HG03354 (cell line): ENCODE results near the gene FOXD3.
"Not testable (repeated sequence)": the region's sequence is repeated elsewhere in the genome, so short reads cannot be mapped to it uniquely, and the experiment has no call there.

Experiments
- ATAC-seq: cut with Tn5 transposase; IDR thresholded peaks from one replicate; pipeline ENCODE4 v1.9.1; 2021; ENCODE audit warnings: mild to moderate bottlenecking; ENCODE audit not compliant: unreplicated experiment, poor library complexity, severe bottlenecking

Gene FOXD3

DNA sequence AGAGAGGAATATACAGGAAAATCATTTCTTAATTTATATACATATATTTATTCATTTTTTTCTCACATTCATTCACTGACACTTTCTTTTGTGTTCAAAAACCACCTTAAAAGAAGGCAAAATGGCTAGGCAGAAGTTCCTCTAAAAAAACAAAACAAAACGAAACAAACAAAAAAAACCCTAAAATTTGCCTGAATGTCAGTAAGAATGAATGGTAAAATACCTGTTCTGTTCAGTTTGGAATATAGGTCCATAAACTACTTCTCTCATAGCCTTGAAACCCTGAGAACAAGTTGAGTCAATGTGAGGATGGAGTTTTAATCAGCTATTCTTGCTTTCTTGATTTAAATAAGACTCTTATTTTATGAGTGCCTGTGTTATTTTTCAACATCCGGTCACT lies 30.4 kb downstream of the FOXD3 start:
- no peak for ATAC-seq

DNA sequence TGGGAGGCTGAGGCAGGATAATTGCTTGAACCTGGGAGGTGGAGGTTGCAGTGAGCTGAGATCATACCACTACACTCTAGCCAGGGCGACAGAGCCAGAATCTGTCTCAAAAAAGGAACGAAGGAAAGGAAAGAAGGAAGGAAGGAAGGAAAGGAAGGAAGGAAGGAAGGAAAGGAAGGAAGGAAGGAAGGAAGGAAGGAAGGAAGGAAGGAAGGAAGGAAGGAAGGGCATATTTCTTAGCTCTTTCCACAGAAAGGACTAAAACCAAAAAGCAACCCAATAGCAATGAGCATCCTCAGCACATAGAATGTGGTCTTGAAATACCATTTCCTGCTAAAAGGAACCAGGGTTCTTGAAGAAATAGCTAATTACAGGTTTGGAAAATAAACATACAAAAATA lies 33.9 kb downstream of the FOXD3 start:
- ATAC-seq = not testable (repeated sequence)

DNA sequence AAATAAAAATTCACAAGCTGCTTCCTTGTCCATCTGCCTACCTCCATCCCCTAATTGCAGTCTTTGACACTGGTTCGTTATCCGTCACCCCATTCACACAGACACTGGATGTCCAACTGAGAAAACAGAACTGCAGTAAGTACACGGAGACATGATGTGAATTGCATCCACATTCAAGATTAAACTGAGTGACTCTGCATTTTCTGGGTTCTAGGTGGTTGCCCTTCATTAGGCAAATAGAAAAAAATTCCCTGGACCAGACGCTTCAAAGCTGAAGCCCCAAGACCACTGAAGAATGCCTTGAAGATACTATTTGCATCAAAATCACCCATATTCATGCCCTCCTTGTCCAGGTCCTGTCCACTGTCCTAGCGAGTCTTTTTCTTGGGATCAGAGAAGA lies 37.2 kb downstream of the FOXD3 start:
- no peak for ATAC-seq

DNA sequence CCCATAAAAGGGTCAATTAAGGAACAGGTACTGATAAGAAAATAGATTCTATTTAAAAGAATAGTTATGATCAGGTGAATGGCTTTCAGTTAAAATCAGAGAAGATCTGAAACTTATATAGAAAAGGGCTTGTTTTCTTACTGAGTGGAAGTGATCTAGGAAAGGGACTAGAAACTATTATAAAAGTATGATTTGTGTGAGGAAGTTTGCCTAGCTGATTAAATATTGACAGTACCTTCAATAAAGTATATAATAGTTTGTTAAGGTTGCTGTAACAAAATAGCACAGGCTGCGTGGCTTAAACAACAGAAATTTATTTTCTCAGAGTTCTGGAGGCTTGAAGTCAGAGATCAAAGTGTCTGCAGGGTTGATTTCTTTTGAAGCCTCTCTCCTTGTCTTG lies 39.7 kb downstream of the FOXD3 start:
- ATAC-seq = no peak

DNA sequence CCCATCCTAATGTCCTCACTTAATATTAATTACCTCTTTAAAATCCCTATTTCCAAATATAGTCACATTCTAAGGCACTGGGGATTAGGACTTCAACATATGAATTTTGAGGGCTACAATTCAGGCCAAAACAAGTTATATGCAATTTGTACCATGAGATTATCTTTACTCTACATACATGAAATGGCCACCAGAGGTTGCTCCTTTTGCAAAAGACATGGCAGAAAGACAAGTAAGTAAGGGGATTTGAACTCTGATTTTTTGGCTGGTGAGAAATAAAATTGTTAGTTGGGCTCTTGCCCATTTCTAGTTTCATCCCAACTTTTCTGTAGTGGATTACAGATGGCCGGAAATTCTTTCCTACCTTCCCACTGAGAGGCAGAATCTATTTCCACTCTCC lies 40.2 kb downstream of the FOXD3 start:
- ATAC-seq = no peak

DNA sequence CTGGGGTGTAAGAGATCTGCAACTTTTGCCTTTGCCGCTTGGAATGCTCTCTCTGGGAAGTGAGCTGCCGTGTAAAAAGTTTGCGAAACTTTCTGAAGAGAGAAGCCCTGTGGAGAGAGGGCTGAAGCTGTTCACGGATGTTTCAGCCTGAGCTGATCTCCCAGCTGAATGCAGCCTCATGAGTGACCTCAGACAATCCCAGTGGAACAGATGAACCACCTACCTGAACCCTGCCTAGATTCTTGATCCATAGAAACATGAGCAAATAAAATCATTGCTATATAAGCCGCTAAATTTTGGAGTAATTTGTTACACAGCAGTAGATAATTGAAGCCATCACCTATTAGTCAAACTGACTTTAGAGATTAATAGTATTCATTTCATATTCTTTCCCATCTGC lies 40.6 kb downstream of the FOXD3 start:
- ATAC-seq = no peak

DNA sequence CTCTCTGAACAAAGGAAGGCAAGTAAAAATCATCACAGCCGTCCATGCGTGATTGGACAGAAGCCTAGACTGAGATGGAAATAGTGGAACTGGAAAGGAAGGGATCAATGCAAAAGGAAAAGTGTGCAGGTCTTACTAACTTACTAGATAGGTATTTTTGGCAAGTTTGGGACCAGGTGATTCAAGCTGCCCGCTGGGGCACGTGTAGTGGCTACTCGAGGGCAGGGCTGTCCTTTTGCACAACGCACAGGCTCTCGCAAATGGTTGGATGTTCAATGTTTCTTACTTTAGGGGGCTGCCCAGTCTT lies 44.5 kb downstream of the FOXD3 start:
- ATAC-seq = no peak

DNA sequence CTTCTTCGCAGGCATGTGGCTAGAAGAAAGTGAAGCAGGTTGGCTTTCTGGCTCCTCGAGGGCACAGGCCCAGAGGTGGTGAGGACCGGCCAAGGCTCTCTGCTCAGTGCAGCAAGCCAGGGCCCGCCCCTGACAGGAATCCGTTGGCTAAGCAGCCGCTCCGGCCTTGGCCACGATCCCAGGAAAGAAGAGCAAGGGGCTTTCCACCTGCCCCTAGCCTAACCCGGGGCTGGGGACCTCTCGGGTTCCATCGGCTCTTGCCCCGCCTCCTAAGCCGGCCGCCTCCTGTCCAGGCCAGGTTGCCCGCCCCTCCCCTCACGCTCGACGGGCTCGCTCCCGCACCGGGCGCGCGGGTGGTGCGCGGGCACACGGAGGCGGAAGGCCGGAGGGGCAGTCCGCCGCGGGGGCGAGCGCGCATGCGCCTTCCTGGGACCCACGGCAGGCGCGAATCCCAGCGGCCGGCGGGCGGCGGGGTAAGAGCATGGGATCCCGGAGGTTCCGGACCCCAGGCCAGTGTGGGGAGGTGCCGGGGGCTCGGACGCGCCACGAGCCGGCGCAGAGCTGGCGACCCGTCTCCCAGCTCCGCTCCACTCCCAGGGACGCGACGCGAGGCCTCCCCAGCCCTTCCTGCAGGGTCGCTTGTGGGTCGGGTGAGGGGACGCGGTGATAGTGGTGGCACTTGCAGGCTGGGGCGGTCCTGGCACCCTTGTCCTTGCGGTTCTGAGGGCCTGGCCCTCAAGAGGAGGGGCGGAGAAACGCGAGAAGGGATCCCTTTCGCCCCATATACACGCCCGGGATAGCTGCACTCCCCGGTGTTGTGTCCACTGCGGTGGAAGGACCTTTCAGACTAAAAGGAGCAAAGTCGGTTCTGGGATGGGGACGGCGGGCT lies 45.1 kb downstream of the FOXD3 start, which contains the start of gene ALG6:
TSS of gene ALG6 (plus strand) at position 413 of the 889 bp plus-strand sequence. CDS start 3,351 bp downstream, outside the sequence.
- ATAC-seq = peak; percentile 92

DNA sequence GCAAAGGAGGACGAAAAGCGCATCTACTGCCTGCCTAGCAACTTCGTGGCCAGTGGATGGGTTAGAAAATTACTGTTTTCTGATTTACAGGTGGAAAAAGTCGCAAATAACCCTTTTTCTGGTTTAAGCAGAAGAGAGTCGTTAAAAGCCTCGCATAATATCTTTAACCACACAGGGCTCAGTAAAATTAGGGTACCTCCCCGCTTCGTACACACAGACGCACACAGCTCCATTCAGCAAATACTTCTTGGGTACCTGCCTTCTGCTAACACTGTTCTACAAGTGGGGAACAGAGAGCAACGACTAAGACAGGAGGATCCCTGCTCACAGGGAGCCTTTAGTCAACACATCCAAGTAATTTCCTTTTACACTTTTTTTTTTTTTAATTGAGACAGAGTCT lies 45.8 kb downstream of the FOXD3 start:
- peak; percentile 16 for ATAC-seq
